RWPE2 (cell line): ENCODE results near the gene CCDC183.
"Not testable (repeated sequence)": the region's sequence is repeated elsewhere in the genome, so short reads cannot be mapped to it uniquely, and the experiment has no call there.

ENCODE experiments used
- ATAC-seq: fragments of 200-7000 bp; cut with Tn5 transposase; 3 replicates; pipeline ENCODE4 v1.9.1; 2021; ENCODE audit warnings: low read depth
- DNase-seq: peaks from one replicate; pipeline ENCODE4 v3.0.0-alpha.2; 2020; ENCODE audit warnings: low spot score
- H3K27ac ChIP-seq: fragments of 450-650 bp; 2 replicates; pipeline ENCODE4 v1.5.1; 2017; ENCODE audit warnings: mild to moderate bottlenecking; ENCODE audit not compliant: poor library complexity, severe bottlenecking
- H3K27me3 ChIP-seq: fragments of 250-450 bp; sonication (Bioruptor Pico); 2 replicates; pipeline ENCODE4 v1.5.1; 2021; ENCODE audit warnings: mild to moderate bottlenecking, moderate library complexity; ENCODE audit not compliant: insufficient read depth, poor library complexity, severe bottlenecking
- H3K36me3 ChIP-seq: fragments of 250-450 bp; sonication (Bioruptor Pico); 2 replicates; pipeline ENCODE4 v1.5.1; 2020; ENCODE audit warnings: low read depth, mild to moderate bottlenecking, moderate library complexity
- H3K4me1 ChIP-seq: fragments of 250-450 bp; sonication (Bioruptor Pico); 2 replicates; pipeline ENCODE4 v1.5.1; 2021; ENCODE audit warnings: mild to moderate bottlenecking, moderate library complexity; ENCODE audit not compliant: insufficient read depth, poor library complexity, severe bottlenecking
- H3K4me3 ChIP-seq: fragments of 250-450 bp; sonication (Bioruptor Pico); 2 replicates; pipeline ENCODE4 v1.5.1; 2021; ENCODE audit warnings: mild to moderate bottlenecking, moderate library complexity; ENCODE audit not compliant: severe bottlenecking
- H3K9me3 ChIP-seq: fragments of 250-450 bp; sonication (Bioruptor Pico); 2 replicates; pipeline ENCODE4 v1.5.1; 2021; ENCODE audit warnings: mild to moderate bottlenecking, moderate library complexity; ENCODE audit not compliant: severe bottlenecking
- CTCF ChIP-seq: fragments of 450-650 bp; IDR thresholded peaks from one replicate; pipeline ENCODE4 v1.5.1; 2017; ENCODE audit warnings: mild to moderate bottlenecking, moderate library complexity; ENCODE audit not compliant: poor library complexity, severe bottlenecking

CCDC183 gene

GRCh38 chr9:136829412-136829811 lies 33.3 kb downstream of the CCDC183 start:
- peaks cover 35% of the 10 kb centered on the region for H3K36me3 ChIP-seq
- no peak overlapping the region for H3K4me3 ChIP-seq
- no peaks in the 10 kb centered on the region for H3K9me3 ChIP-seq
- H3K27me3 ChIP-seq, result no peaks in the 10 kb centered on the region
- TF ChIP-seq CTCF, result no peak
- H3K4me1 ChIP-seq, result no peaks in the 10 kb centered on the region
- H3K27ac ChIP-seq, result no peak overlapping the region
- ATAC-seq, result no peak
- no peak for DNase-seq

DNA sequence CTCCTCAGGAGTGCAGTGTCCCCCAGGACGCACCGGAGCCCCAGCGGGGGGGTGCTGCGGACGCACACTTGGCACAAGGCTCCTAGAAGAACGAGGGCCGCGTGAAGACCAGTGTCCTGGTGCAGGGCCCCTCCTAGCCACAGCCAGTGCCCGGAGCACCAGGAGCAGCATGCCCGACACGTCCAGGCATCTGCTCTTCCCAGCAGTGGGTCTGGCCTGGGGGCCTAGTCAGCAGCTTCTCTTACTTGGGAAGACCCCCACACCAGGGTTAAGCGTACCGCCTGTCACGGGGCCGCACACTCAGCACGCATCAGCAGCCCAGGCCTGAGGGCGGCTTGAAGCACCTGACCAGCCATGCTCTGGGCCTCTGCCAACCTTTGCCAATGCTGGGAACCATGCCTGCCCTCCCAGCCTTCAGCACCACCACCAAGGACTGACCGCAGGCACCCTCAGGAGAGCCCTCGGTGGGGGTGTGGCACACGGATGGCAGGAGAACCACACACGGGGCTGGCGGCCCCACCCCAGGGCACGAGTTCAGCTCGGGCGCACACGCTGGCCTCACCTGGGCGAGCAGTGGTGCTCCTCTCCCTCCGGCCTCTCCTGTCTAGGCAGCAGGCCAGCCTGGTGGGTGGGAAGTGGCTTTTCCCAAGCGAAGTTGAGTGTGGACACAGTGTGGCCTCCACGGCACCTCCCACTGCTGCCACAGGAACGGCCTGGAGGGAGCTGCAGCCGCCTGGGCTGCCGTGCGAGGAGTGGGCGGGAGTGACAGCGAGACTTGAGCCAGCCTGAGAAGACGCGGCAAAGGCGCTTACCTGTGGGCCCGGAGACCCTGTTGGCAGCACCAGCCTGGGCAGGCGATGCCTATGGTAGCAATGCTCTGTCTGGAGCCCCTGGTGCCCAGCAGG lies 34.1 kb downstream of the CCDC183 start:
- TF ChIP-seq CTCF, result no peak
- Histone ChIP-seq H3K27me3 (no peaks in the 10 kb centered on the region), H3K4me1 (no peaks in the 10 kb centered on the region), H3K4me3 (no peak overlapping the region), H3K36me3 (peaks cover 35% of the 10 kb centered on the region), H3K9me3 (no peaks in the 10 kb centered on the region), H3K27ac (no peak overlapping the region)
- ATAC-seq (no peak), DNase-seq (no peak)

- Histone ChIP-seq H3K27me3 (no peaks in the 10 kb centered on the region), H3K27ac (no peak overlapping the region), H3K9me3 (no peaks in the 10 kb centered on the region), H3K36me3 (peaks cover 35% of the 10 kb centered on the region), H3K4me1 (no peaks in the 10 kb centered on the region), H3K4me3 (no peak overlapping the region)
- ATAC-seq, result no peak
- no peak for DNase-seq
- no peak for TF ChIP-seq CTCF
These were observed 35.0 kb downstream of the CCDC183 start for GRCh38 chr9:136831002-136831719.

DNA sequence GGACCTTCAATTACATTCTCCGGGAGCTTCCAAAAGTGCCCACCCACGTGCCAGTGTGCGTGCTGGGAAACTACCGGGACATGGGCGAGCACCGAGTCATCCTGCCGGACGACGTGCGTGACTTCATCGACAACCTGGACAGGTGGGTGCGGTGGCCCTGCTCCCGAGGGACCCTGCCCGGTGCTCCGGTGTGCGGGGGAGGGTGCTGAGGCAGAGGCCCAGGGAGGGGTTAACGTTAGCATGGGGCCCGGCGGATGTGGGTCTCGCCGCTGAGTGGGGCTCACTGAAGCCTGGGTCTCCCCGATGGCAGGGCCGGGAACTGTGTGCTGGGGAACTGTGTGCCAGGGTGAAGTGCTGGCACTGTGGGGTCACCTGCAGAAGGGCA lies 35.6 kb downstream of the CCDC183 start:
- Histone ChIP-seq H3K27me3 (no peaks in the 10 kb centered on the region), H3K9me3 (no peaks in the 10 kb centered on the region), H3K36me3 (peaks cover 35% of the 10 kb centered on the region), H3K27ac (no peak overlapping the region), H3K4me1 (no peaks in the 10 kb centered on the region), H3K4me3 (no peak overlapping the region)
- no peak for TF ChIP-seq CTCF
- no peak for ATAC-seq
- no peak for DNase-seq

- no peak for TF ChIP-seq CTCF
- H3K27ac ChIP-seq, result no peak overlapping the region
- H3K36me3 ChIP-seq, result peaks cover 30% of the 10 kb centered on the region
- H3K27me3 ChIP-seq, result no peaks in the 10 kb centered on the region
- DNase-seq (no peak), ATAC-seq (no peak)
- no peaks in the 10 kb centered on the region for H3K9me3 ChIP-seq
- no peak overlapping the region for H3K4me3 ChIP-seq
- no peaks in the 10 kb centered on the region for H3K4me1 ChIP-seq
These were observed 36.4 kb downstream of the CCDC183 start for GRCh38 chr9:136832581-136832980.

DNA sequence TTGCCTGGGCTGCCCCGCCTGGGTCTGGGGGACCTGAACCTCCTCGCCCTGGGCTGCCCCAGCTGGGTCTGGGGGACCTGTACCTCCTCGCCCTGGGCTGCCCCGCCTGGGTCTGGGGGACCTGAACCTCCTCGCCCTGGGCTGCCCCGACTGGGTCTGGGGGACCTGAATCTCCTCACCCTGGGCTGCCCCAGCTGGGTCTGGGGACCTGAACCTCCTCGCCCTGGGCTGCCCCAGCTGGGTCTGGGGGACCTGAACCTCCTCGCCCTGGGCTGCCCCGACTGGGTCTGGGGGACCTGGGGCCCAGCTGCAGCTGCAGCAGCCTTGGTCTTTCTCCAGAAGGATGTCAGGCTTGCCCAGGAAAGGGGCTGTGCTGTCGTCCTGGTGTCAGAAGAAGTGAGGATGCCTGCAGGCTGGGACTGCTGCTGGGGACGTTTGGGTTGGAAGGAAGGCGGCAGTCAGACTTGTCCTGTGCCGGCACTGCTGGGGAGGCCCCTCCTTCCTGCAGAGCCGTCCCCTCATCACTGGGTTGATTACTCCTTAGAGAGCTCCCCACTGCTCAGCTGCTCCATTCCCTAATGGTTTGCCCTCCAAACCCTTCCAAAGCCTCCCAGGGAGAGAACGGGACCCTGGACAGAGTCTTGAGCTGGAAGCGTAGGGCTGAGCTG lies 37.4 kb downstream of the CCDC183 start:
- H3K27ac ChIP-seq, H3K9me3 ChIP-seq, H3K4me1 ChIP-seq, ATAC-seq, H3K27me3 ChIP-seq, DNase-seq, H3K4me3 ChIP-seq: not testable (repeated sequence)
- H3K36me3 ChIP-seq, result peaks cover 30% of the 10 kb centered on the region
